Lung (tissue), 12 donors: ENCODE measurements around the gene SCLT1. TPM values are rescaled to one million over a fixed set of nuclear protein-coding genes. Genes with fewer than 3 reads are reported as not detected.

Experiments
- ATAC-seq: fragments of 200-7000 bp; cut with Tn5 transposase; one replicate; pipeline ENCODE4 v1.9.1; 2020; ENCODE audit warnings: moderate number of reproducible peaks; ENCODE audit not compliant: insufficient read depth, low FRiP score
- DNase-seq, 3 donors: peaks; one replicate each; pipeline ENCODE4 v3.0.0-alpha.2; 2013 to 2017
- H3K27ac ChIP-seq, 2 donors: one replicate each; pipeline ENCODE4 v1.5.1; 2013; ENCODE audit warnings: mild to moderate bottlenecking in 2 of 2, moderate library complexity in 2 of 2, control low read depth in 1 of 2, inconsistent platforms in 1 of 2, low read depth in 1 of 2, low read length in 1 of 2
- H3K27me3 ChIP-seq, 3 donors: one replicate each; pipeline ENCODE4 v1.5.1; 2013; ENCODE audit warnings: low read length in 2 of 3; ENCODE audit not compliant: control insufficient read depth in 3 of 3, insufficient read depth in 3 of 3
- H3K36me3 ChIP-seq, 4 donors: one replicate each; pipeline ENCODE4 v1.5.1; 2013; ENCODE audit warnings: low read length in 4 of 4, mild to moderate bottlenecking in 1 of 4, moderate library complexity in 1 of 4; ENCODE audit not compliant: control insufficient read depth in 4 of 4, insufficient read depth in 4 of 4
- H3K4me1 ChIP-seq, 5 donors: one replicate each; pipeline ENCODE4 v1.5.1; 2013; ENCODE audit warnings: low read length in 5 of 5, mild to moderate bottlenecking in 2 of 5, moderate library complexity in 1 of 5; ENCODE audit not compliant: control insufficient read depth in 5 of 5, insufficient read depth in 5 of 5
- H3K4me3 ChIP-seq: one replicate; pipeline ENCODE4 v1.5.1; 2013; ENCODE audit warnings: mild to moderate bottlenecking, control low read depth, moderate library complexity
- H3K9ac ChIP-seq, 2 donors: one replicate each; pipeline ENCODE4 v1.5.1; 2013; ENCODE audit warnings: low read length in 2 of 2, control low read depth in 1 of 2; ENCODE audit not compliant: insufficient read depth in 1 of 2
- H3K9me3 ChIP-seq, 4 donors: one replicate each; pipeline ENCODE4 v1.5.1; 2013; ENCODE audit warnings: low read length in 3 of 4, mild to moderate bottlenecking in 1 of 4, moderate library complexity in 1 of 4; ENCODE audit not compliant: control insufficient read depth in 4 of 4, insufficient read depth in 3 of 4
- CTCF ChIP-seq: IDR thresholded peaks from 2 replicates; pipeline ENCODE4 v1.5.1; 2012; ENCODE audit warnings: mild to moderate bottlenecking; ENCODE audit errors: control extremely low read depth, extremely low read depth
- whole genome bisulfite sequencing, 2 donors: extraction: QIAGEN DNeasy Blood & Tissue Kit; methylation state at CpG; one replicate each; pipeline ENCODE4 v1.1.7; 2013; 5-methylcytosine and 5-hydroxymethylcytosine counted together
- polyA plus RNA-seq, 2 donors: library from polyadenylated mRNA; stranded (reverse); fragments of 200-250 nt; gene quantifications; one replicate each; pipeline ENCODE4 v1.2.1, GENCODE V29; 2013
- total RNA-seq, 2 donors: library from RNA; depleted of rRNA in 1 of 2; stranded (reverse); fragments of >200 nt in 1 of 2; gene quantifications; one replicate each; pipeline ENCODE4 v1.2.1, GENCODE V29; 2014 to 2021
- donor health status: control.
- donor health status: control.
- donor health status: Bipolar disorder and iron deficiency.
- donor health status: healthy.
- donor health status: DM: yes; HTN: yes; CAD: no.

The SCLT1 gene
- total and polyA plus RNA-seq, 4 donors = 4.3 to 31.8 (median 9.7) TPM

GRCh38 chr4:129117705-129118104 lies 24.4 kb upstream of the SCLT1 start:
- Histone ChIP-seq H3K27me3 (no peaks in the 10 kb centered on the region), H3K36me3 (no peaks in the 10 kb centered on the region), H3K27ac (no peak overlapping the region), H3K9ac (no peak overlapping the region), H3K4me3 (no peak overlapping the region), H3K4me1 (no peaks in the 10 kb centered on the region), H3K9me3 (no peaks in the 10 kb centered on the region)
- TF ChIP-seq CTCF = no peak
- DNase-seq (no peak), ATAC-seq (no peak)
- WGBS, 2 donors = 93 to 96% methylated on average over 5 of the region's 5 CpGs

GRCh38 chr4:129113919-129114318 lies 20.6 kb upstream of the SCLT1 start:
- no peaks in the 10 kb centered on the region for H3K9me3 ChIP-seq
- H3K4me1 ChIP-seq = no peaks in the 10 kb centered on the region
- H3K4me3 ChIP-seq = no peak overlapping the region
- DNase-seq = no peak
- H3K27ac ChIP-seq = no peak overlapping the region
- H3K27me3 ChIP-seq = no peaks in the 10 kb centered on the region
- peaks cover 0 to 4% (median 0%) of the 10 kb centered on the region in 4 donors for H3K36me3 ChIP-seq
- ATAC-seq = no peak
- WGBS, 2 donors = 75 to 79% methylated on average over 1 of the region's 1 CpG
- TF ChIP-seq CTCF = no peak
- H3K9ac ChIP-seq = no peak overlapping the region

DNA sequence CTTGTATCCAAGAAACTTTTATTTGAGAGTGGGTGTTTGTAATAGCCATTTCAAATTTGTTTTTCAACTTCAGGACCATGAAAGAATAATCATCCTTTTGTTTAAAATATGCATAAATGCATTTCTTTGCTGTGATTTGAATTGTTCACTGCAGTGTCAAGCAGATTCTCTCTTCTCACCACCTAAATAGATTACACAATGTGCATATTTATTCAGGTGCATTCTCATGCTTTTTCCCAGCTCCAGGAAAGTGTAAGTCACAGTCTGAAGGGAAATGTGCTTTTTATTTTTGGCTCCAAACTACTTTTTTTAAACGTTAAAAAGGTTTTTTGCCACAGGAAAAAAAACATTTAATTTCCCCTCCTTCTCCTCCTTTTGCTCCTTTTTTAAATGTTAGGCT lies 20.1 kb upstream of the SCLT1 start:
- no peaks in the 10 kb centered on the region for H3K27me3 ChIP-seq
- WGBS, 2 donors = 37 to 47% methylated on average over 1 of the region's 1 CpG
- no peak for ATAC-seq
- no peaks in the 10 kb centered on the region for H3K4me1 ChIP-seq
- H3K36me3 ChIP-seq = peaks cover 0 to 4% (median 0%) of the 10 kb centered on the region in 4 donors
- H3K27ac ChIP-seq = no peak overlapping the region
- no peak overlapping the region for H3K4me3 ChIP-seq
- H3K9ac ChIP-seq = no peak overlapping the region
- no peaks in the 10 kb centered on the region for H3K9me3 ChIP-seq
- DNase-seq = no peak
- TF ChIP-seq CTCF = no peak

- H3K9ac ChIP-seq = no peak overlapping the region
- TF ChIP-seq CTCF = no peak
- peaks cover 0 to 4% (median 0%) of the 10 kb centered on the region in 4 donors for H3K36me3 ChIP-seq
- H3K27me3 ChIP-seq = no peaks in the 10 kb centered on the region
- DNase-seq = no peak
- H3K4me1 ChIP-seq = no peaks in the 10 kb centered on the region
- no peak overlapping the region for H3K27ac ChIP-seq
- no peak for ATAC-seq
- no peaks in the 10 kb centered on the region for H3K9me3 ChIP-seq
- no peak overlapping the region for H3K4me3 ChIP-seq
Measured at GRCh38 chr4:129111919-129112318, 18.6 kb upstream of the SCLT1 start.
